ENCODE measurements around the gene USP34. TPM values are rescaled to one million over a fixed set of nuclear protein-coding genes. Genes with fewer than 3 reads are reported as not detected.
"Not testable (repeated sequence)": the region's sequence is repeated elsewhere in the genome, so short reads cannot be mapped to it uniquely, and the experiment has no call there.

USP34 gene
- total RNA-seq, 1 donor from 2014 or later: 108 TPM

- peaks cover 47% of the 10 kb centered on the region for H3K36me3 ChIP-seq
- H3K4me1 ChIP-seq: no peaks in the 10 kb centered on the region
- ATAC-seq (no peak), DNase-seq (no peak)
- TF ChIP-seq, protein P1, sequence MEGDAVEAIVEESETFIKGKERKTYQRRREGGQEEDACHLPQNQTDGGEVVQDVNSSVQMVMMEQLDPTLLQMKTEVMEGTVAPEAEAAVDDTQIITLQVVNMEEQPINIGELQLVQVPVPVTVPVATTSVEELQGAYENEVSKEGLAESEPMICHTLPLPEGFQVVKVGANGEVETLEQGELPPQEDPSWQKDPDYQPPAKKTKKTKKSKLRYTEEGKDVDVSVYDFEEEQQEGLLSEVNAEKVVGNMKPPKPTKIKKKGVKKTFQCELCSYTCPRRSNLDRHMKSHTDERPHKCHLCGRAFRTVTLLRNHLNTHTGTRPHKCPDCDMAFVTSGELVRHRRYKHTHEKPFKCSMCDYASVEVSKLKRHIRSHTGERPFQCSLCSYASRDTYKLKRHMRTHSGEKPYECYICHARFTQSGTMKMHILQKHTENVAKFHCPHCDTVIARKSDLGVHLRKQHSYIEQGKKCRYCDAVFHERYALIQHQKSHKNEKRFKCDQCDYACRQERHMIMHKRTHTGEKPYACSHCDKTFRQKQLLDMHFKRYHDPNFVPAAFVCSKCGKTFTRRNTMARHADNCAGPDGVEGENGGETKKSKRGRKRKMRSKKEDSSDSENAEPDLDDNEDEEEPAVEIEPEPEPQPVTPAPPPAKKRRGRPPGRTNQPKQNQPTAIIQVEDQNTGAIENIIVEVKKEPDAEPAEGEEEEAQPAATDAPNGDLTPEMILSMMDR (IDR thresholded peaks at IDR 0.05): no peak
- no peaks in the 10 kb centered on the region for H3K27me3 ChIP-seq (ENCODE audit: low read depth)
- intact Hi-C loops (cut with DNase I): no loop called here
- no peak overlapping the region for H3K27ac ChIP-seq
- H3K9me3 ChIP-seq: no peaks in the 10 kb centered on the region
- no peak overlapping the region for H3K4me3 ChIP-seq
Measured at GRCh38 chr2:61167579-61167978, 303.3 kb downstream of the USP34 start.

- H3K9me3 ChIP-seq: no peaks in the 10 kb centered on the region
- peaks cover 57% of the 10 kb centered on the region for H3K36me3 ChIP-seq
- no peak overlapping the region for H3K27ac ChIP-seq
- H3K4me1 ChIP-seq: no peaks in the 10 kb centered on the region
- TF ChIP-seq, protein P1 (IDR thresholded peaks at IDR 0.05): no peak
- H3K4me3 ChIP-seq: no peak overlapping the region
- H3K27me3 ChIP-seq (ENCODE audit: low read depth): no peaks in the 10 kb centered on the region
- ATAC-seq: no peak
- intact Hi-C loops (cut with DNase I): no loop called here
- DNase-seq: no peak
Measured at GRCh38 chr2:61165946-61166345, 304.9 kb downstream of the USP34 start.

DNA sequence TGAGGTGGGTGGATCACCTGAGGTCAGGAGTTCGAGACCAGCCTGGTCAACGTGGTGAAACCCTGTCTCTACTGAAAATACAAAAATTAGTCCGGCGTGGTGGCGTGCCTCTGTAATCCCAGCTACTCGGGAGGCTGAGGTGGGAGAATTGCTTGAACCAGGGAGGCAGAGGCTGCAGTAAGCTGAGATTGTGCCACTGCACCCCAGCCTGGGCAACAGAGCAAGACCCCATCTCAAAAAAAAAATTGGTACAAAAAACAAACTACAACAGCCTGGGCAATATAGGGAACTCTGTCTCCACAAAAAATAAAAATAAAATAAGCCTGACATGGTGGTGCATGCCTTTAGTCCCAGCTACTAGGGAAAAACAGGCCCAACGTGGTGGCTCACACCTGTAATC is 305.8 kb downstream of the USP34 start:
- H3K36me3 ChIP-seq: peaks cover 62% of the 10 kb centered on the region
- H3K9me3 ChIP-seq; H3K4me1 ChIP-seq; ATAC-seq; H3K4me3 ChIP-seq; H3K27ac ChIP-seq; H3K27me3 ChIP-seq (ENCODE audit: low read depth); DNase-seq; intact Hi-C loops (cut with DNase I): not testable (repeated sequence)

DNA sequence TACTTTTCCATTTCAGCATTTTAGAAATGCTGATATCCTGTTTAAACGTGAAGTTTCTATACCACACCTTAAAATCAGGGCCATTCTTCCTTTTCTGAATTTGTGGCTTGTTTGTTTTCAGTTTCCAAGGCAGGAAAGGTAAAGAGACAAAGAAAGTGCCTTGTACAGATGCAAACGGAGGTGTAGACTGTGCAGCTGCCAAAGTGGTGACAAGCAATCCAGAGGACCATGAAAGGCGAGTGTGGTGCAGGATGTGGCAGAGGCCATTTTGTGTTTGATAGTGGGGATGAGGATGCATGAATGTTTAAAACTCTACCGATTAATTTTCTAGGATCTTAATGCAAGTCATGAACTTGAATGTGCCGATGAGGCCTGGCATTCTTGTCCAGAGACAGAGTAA is 308.2 kb downstream of the USP34 start:
- H3K36me3 ChIP-seq: peaks cover 62% of the 10 kb centered on the region

DNA sequence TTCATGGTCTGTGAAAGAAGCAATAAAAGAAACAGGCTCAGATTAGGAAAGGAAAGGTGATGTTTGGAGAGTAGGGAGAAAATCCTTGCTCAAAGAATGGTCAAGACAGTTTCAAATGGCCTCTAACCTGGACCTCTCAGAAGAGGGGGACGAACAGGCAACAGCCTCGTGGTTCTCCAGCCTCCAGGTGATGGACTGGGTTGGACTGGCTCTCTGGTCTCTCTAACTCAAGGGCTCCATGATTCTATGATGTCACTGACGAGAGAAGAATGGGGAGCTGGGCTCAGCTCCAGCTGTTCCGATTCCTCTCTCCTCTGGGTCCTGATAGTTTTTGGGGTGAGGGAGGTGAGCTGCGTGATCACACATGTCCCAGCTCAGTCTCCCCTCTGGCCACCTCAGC is 309.0 kb downstream of the USP34 start, which contains the start of gene C2orf74:
TSS of gene C2orf74 (plus strand) at position 301 of the 400 bp plus-strand sequence. CDS start 327 bp downstream, outside the sequence.
- Histone ChIP-seq H3K27me3 (ENCODE audit: low read depth) (no peaks in the 10 kb centered on the region), H3K27ac (no peak within 1 kb of the TSS), H3K9me3 (no peaks in the 10 kb centered on the region), H3K4me3 (no peak within 1 kb of the TSS), H3K4me1 (no peaks in the 10 kb centered on the region), H3K36me3 (peaks cover 59% of the 10 kb centered on the region)
- intact Hi-C loops (cut with DNase I): no loop called here
- DNase-seq (no peak), ATAC-seq (no peak)
- TF ChIP-seq, protein P1 (IDR thresholded peaks at IDR 0.05): no peak

More for the DNA sequence above, 308.2 kb downstream of the USP34 start:
- TF ChIP-seq, protein P1 (IDR thresholded peaks at IDR 0.05): no peak
- Histone ChIP-seq H3K4me1 (no peaks in the 10 kb centered on the region), H3K27ac (no peak overlapping the region), H3K4me3 (no peak overlapping the region), H3K9me3 (no peaks in the 10 kb centered on the region), H3K27me3 (ENCODE audit: low read depth) (no peaks in the 10 kb centered on the region)
- DNase-seq: no peak
- no peak for ATAC-seq
- intact Hi-C loops (cut with DNase I): no loop called here

- no peaks in the 10 kb centered on the region for H3K4me1 ChIP-seq
- peaks cover 24% of the 10 kb centered on the region for H3K36me3 ChIP-seq
- no peak overlapping the region for H3K4me3 ChIP-seq
- H3K27ac ChIP-seq: no peak overlapping the region
- TF ChIP-seq, protein P1 (IDR thresholded peaks at IDR 0.05): no peak
- H3K9me3 ChIP-seq: no peaks in the 10 kb centered on the region
- intact Hi-C loops (cut with DNase I): no loop called here
- no peaks in the 10 kb centered on the region for H3K27me3 ChIP-seq (ENCODE audit: low read depth)
- ATAC-seq (peak; percentile 44 to 68), DNase-seq (no peak)
Measured at GRCh38 chr2:61158356-61158955, 312.4 kb downstream of the USP34 start.

Measured in lower lobe of right lung (tissue), 2 donors.